ENCODE results near the gene CACHD1. TPM values are rescaled to one million over a fixed set of nuclear protein-coding genes. Genes with fewer than 3 reads are reported as not detected.

Gene CACHD1
- total RNA-seq, 1 experiment from 2014 or later: 8.4 TPM

GRCh38 chr1:64601207-64601606, 131.3 kb downstream of the CACHD1 start:
- Histone ChIP-seq H3K4me2 (ENCODE audit: low read length) (no peak overlapping the region), H3K9me2 (ENCODE audit: insufficient read depth) (no peaks in the 10 kb centered on the region), H3K27me3 (ENCODE audit: insufficient read depth, low read length) (no peaks in the 10 kb centered on the region), H3K4me3 (replicated peaks in 1 of 2; ENCODE audit: low read depth in 1 of 2, low read length in 2 of 2) (no peak overlapping the region), H3K27ac (ENCODE audit: low read depth, low read length) (no peak overlapping the region), H2AFZ (ENCODE audit: low read depth, low read length, poor library complexity, severe bottlenecking) (no peak overlapping the region), H3K79me2 (ENCODE audit: insufficient read depth, low read length) (no peaks in the 10 kb centered on the region), H3K36me3 (ENCODE audit: control insufficient read depth in 1 of 2, insufficient read depth in 2 of 2, low read length in 2 of 2) (no peaks in the 10 kb centered on the region), H3K9me3 (ENCODE audit: control insufficient read depth in 1 of 2, insufficient read depth in 1 of 2, low read depth in 1 of 2, low read length in 2 of 2) (no peaks in the 10 kb centered on the region), H4K20me1 (ENCODE audit: insufficient read depth) (no peaks in the 10 kb centered on the region), H3K4me1 (ENCODE audit: control insufficient read depth in 1 of 2, insufficient read depth in 2 of 2, low read length in 2 of 2) (peaks cover 0 to 6% of the 10 kb centered on the region in 2 experiments; a peak in 1 of 4 replicates), H3K9ac (ENCODE audit: low read length) (no peak overlapping the region)
- BruUV-seq (replicated peaks): no TSS peak
- CTCF ChIA-PET: no interaction called here
- DNase-seq (ENCODE audit: low read depth, low spot score) (no peak), ATAC-seq (no peak)
- intact Hi-C loops (cut with micrococcal nuclease): no loop called here
- RAD21 ChIA-PET (ENCODE audit: low non-redundant PET in 1 of 2, low total read pairs in 2 of 2, uncharacterized antibody in 2 of 2, unreplicated experiment in 2 of 2): no interaction called here
- POLR2A ChIA-PET: no interaction called here
- TF ChIP-seq, protein P1, sequence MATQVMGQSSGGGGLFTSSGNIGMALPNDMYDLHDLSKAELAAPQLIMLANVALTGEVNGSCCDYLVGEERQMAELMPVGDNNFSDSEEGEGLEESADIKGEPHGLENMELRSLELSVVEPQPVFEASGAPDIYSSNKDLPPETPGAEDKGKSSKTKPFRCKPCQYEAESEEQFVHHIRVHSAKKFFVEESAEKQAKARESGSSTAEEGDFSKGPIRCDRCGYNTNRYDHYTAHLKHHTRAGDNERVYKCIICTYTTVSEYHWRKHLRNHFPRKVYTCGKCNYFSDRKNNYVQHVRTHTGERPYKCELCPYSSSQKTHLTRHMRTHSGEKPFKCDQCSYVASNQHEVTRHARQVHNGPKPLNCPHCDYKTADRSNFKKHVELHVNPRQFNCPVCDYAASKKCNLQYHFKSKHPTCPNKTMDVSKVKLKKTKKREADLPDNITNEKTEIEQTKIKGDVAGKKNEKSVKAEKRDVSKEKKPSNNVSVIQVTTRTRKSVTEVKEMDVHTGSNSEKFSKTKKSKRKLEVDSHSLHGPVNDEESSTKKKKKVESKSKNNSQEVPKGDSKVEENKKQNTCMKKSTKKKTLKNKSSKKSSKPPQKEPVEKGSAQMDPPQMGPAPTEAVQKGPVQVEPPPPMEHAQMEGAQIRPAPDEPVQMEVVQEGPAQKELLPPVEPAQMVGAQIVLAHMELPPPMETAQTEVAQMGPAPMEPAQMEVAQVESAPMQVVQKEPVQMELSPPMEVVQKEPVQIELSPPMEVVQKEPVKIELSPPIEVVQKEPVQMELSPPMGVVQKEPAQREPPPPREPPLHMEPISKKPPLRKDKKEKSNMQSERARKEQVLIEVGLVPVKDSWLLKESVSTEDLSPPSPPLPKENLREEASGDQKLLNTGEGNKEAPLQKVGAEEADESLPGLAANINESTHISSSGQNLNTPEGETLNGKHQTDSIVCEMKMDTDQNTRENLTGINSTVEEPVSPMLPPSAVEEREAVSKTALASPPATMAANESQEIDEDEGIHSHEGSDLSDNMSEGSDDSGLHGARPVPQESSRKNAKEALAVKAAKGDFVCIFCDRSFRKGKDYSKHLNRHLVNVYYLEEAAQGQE (IDR thresholded peaks at IDR 0.05; ENCODE audit: low read depth): no peak
- TF ChIP-seq ELF1 (IDR thresholded peaks at IDR 0.05; ENCODE audit: borderline replicate concordance, low read depth) (no peak), RAD21 (IDR thresholded peaks at IDR 0.05; ENCODE audit: low read depth) (no peak), TCF7L2 (IDR thresholded peaks at IDR 0.05; ENCODE audit: borderline replicate concordance, extremely low read depth, insufficient read depth, insufficient read length) (no peak)
- TF ChIP-seq, protein P2, sequence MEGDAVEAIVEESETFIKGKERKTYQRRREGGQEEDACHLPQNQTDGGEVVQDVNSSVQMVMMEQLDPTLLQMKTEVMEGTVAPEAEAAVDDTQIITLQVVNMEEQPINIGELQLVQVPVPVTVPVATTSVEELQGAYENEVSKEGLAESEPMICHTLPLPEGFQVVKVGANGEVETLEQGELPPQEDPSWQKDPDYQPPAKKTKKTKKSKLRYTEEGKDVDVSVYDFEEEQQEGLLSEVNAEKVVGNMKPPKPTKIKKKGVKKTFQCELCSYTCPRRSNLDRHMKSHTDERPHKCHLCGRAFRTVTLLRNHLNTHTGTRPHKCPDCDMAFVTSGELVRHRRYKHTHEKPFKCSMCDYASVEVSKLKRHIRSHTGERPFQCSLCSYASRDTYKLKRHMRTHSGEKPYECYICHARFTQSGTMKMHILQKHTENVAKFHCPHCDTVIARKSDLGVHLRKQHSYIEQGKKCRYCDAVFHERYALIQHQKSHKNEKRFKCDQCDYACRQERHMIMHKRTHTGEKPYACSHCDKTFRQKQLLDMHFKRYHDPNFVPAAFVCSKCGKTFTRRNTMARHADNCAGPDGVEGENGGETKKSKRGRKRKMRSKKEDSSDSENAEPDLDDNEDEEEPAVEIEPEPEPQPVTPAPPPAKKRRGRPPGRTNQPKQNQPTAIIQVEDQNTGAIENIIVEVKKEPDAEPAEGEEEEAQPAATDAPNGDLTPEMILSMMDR (IDR thresholded peaks at IDR 0.05 in 2 of 3, conservative IDR thresholded peaks at IDR 0.05 in 1 of 3; ENCODE audit: borderline replicate concordance in 1 of 3, insufficient read depth in 1 of 3, low read depth in 2 of 3, low read length in 2 of 3): no peak

Data from HCT116 (cell line).